HEK293 (cell line): ENCODE measurements around the gene ZFAND3.

Experiments
- CTCF ChIA-PET: fragments of 350-600 bp; formaldehyde crosslinking; extraction: SDS; loops from one replicate; lab custom pipeline; 2021; ENCODE audit warnings: antibody characterized with exemption; lab: Yijun Ruan, JAX
- POLR2A ChIA-PET: fragments of 300-600 bp; formaldehyde crosslinking; extraction: SDS; loops from one replicate; lab custom pipeline; 2020; ENCODE audit warnings: antibody characterized with exemption, inconsistent platforms; lab: Yijun Ruan, JAX
- H3K27ac ChIP-seq: fragments of 200-500 bp; sonication (Bioruptor generic); 2 replicates; pipeline ENCODE4 v1.5.1; 2014; ENCODE audit warnings: low read depth, low read length, control low read depth, inconsistent platforms; ENCODE audit errors: extremely low read depth
- H3K36me3 ChIP-seq, 2 experiments: fragments of 200-500 bp in 1 of 2; sonication (Bioruptor generic) in 1 of 2; 1 replicate in 1 of 2; 2 replicates in 1 of 2; pipeline ENCODE4 v1.5.1; 2014 to 2017; ENCODE audit warnings: inconsistent platforms in 2 of 2, low read length in 2 of 2; ENCODE audit not compliant: control insufficient read depth in 2 of 2, insufficient read depth in 1 of 2
- H3K4me1 ChIP-seq: fragments of 200-500 bp; sonication (Bioruptor generic); 2 replicates; pipeline ENCODE4 v1.5.1; 2014; ENCODE audit warnings: mild to moderate bottlenecking, low read length, inconsistent platforms; ENCODE audit not compliant: control insufficient read depth, insufficient read depth
- H3K4me3 ChIP-seq: 2 replicates; pipeline ENCODE4 v1.5.1; 2011; ENCODE audit warnings: low read depth, mild to moderate bottlenecking, control low read depth, low read length, moderate library complexity
- H3K9me3 ChIP-seq: fragments of 200-500 bp; sonication (Bioruptor generic); 2 replicates; pipeline ENCODE4 v1.5.1; 2014; ENCODE audit warnings: low read depth, low read length, inconsistent platforms; ENCODE audit not compliant: control insufficient read depth, insufficient read depth
- FEZF1 ChIP-seq: fragments of 450-650 bp; formaldehyde crosslinking; IDR thresholded peaks from 2 replicates; pipeline ENCODE4 v1.5.1; 2016; ENCODE audit warnings: missing biosample characterization, missing genetic modification characterization
- GLIS2 ChIP-seq: fragments of 450-650 bp; formaldehyde crosslinking; IDR thresholded peaks from 2 replicates; pipeline ENCODE4 v1.5.1; 2016; ENCODE audit warnings: missing biosample characterization, missing genetic modification characterization
- HOXD13 ChIP-seq: sonication (generic); formaldehyde crosslinking; IDR thresholded peaks from 2 replicates; pipeline ENCODE4 v1.8.0; 2022; ENCODE audit warnings: missing genetic modification reagents, borderline replicate concordance
- TRIM28 ChIP-seq: IDR thresholded peaks from 2 replicates; pipeline ENCODE4 v1.6.1; 2011; ENCODE audit warnings: low read length, control low read depth, borderline replicate concordance
- YY2 ChIP-seq: fragments of 450-650 bp; formaldehyde crosslinking; IDR thresholded peaks from 2 replicates; pipeline ENCODE4 v1.5.1; 2016; ENCODE audit warnings: missing biosample characterization, missing genetic modification characterization
- ZBTB7A ChIP-seq: fragments of 450-650 bp; formaldehyde crosslinking; IDR thresholded peaks from 2 replicates; pipeline ENCODE4 v1.5.1; 2016; ENCODE audit warnings: low read depth, missing biosample characterization, missing genetic modification characterization
- ZNF19 ChIP-seq: fragments of 450-650 bp; formaldehyde crosslinking; IDR thresholded peaks from 2 replicates; pipeline ENCODE4; 2016; ENCODE audit warnings: missing biosample characterization, missing genetic modification characterization, low read depth
- ZNF391 ChIP-seq: fragments of 450-650 bp; formaldehyde crosslinking; IDR thresholded peaks from 2 replicates; pipeline ENCODE4 v1.5.1; 2016; ENCODE audit warnings: low read depth, missing biosample characterization, missing genetic modification characterization, borderline replicate concordance
- ZNF423 ChIP-seq: fragments of 450-650 bp; formaldehyde crosslinking; IDR thresholded peaks from 2 replicates; pipeline ENCODE4 v1.5.1; 2016; ENCODE audit warnings: missing biosample characterization, missing genetic modification characterization
- ZNF426 ChIP-seq: fragments of 450-650 bp; formaldehyde crosslinking; IDR thresholded peaks from 2 replicates; pipeline ENCODE4 v1.5.1; 2017; ENCODE audit warnings: missing biosample characterization, missing genetic modification characterization, mild to moderate bottlenecking, inconsistent platforms, moderate library complexity
- ZNF529 ChIP-seq: fragments of 450-650 bp; formaldehyde crosslinking; IDR thresholded peaks from 2 replicates; pipeline ENCODE4 v1.5.1; 2017; ENCODE audit warnings: missing genetic modification characterization, missing biosample characterization; ENCODE audit not compliant: insufficient replicate concordance
- ZNF571 ChIP-seq: fragments of 450-650 bp; formaldehyde crosslinking; IDR thresholded peaks from 2 replicates; pipeline ENCODE4 v1.5.0; 2017; ENCODE audit warnings: missing biosample characterization, missing genetic modification characterization
- ZNF600 ChIP-seq: fragments of 450-650 bp; formaldehyde crosslinking; IDR thresholded peaks from 2 replicates; pipeline ENCODE4 v1.5.1; 2016; ENCODE audit warnings: missing biosample characterization, missing genetic modification characterization
- ZNF626 ChIP-seq: fragments of 450-650 bp; sonication (Bioruptor Pico); formaldehyde crosslinking; IDR thresholded peaks from 2 replicates; pipeline ENCODE4 v1.5.1; 2018; ENCODE audit warnings: missing biosample characterization, missing genetic modification characterization, inconsistent platforms
- ZNF660 ChIP-seq: fragments of 450-650 bp; IDR thresholded peaks from 2 replicates; pipeline ENCODE4 v1.5.1; 2018; ENCODE audit warnings: missing biosample characterization, mild to moderate bottlenecking, missing genetic modification characterization
- ZNF776 ChIP-seq: fragments of 450-650 bp; formaldehyde crosslinking; IDR thresholded peaks from 2 replicates; pipeline ENCODE4 v1.5.0; 2017; ENCODE audit warnings: missing biosample characterization, missing genetic modification characterization, borderline replicate concordance
- ZNF785 ChIP-seq: fragments of 450-650 bp; formaldehyde crosslinking; IDR thresholded peaks from 2 replicates; pipeline ENCODE4 v1.5.1; 2016; ENCODE audit warnings: missing biosample characterization, missing genetic modification characterization
- TF ChIP-seq, protein P1 (sequence below): fragments of 450-650 bp; formaldehyde crosslinking; IDR thresholded peaks from 2 replicates; pipeline ENCODE4 v1.5.1; 2016; ENCODE audit warnings: missing biosample characterization, missing genetic modification characterization
- TF ChIP-seq, protein P2 (sequence below): fragments of 450-650 bp; formaldehyde crosslinking; IDR thresholded peaks from 2 replicates; pipeline ENCODE4 v1.5.1; 2016; ENCODE audit warnings: missing biosample characterization, missing genetic modification characterization
- TF ChIP-seq, protein P3 (sequence below): fragments of 450-650 bp; formaldehyde crosslinking; IDR thresholded peaks from 2 replicates; pipeline ENCODE4 v1.5.1; 2016; ENCODE audit warnings: missing biosample characterization, missing genetic modification characterization
- TF ChIP-seq, protein P4 (sequence below): fragments of 450-650 bp; formaldehyde crosslinking; IDR thresholded peaks from 2 replicates; pipeline ENCODE4 v1.5.1; 2016; ENCODE audit warnings: missing biosample characterization, missing genetic modification characterization
- TF ChIP-seq, protein P5 (sequence below): fragments of 450-650 bp; formaldehyde crosslinking; IDR thresholded peaks from 2 replicates; pipeline ENCODE4 v1.5.1; 2016; ENCODE audit warnings: missing biosample characterization, missing genetic modification characterization
- TF ChIP-seq, protein P6 (sequence below): fragments of 450-650 bp; formaldehyde crosslinking; IDR thresholded peaks from 2 replicates; pipeline ENCODE4 v1.5.1; 2017; ENCODE audit warnings: missing biosample characterization, mild to moderate bottlenecking, missing genetic modification characterization, moderate library complexity

ZFAND3 gene

DNA sequence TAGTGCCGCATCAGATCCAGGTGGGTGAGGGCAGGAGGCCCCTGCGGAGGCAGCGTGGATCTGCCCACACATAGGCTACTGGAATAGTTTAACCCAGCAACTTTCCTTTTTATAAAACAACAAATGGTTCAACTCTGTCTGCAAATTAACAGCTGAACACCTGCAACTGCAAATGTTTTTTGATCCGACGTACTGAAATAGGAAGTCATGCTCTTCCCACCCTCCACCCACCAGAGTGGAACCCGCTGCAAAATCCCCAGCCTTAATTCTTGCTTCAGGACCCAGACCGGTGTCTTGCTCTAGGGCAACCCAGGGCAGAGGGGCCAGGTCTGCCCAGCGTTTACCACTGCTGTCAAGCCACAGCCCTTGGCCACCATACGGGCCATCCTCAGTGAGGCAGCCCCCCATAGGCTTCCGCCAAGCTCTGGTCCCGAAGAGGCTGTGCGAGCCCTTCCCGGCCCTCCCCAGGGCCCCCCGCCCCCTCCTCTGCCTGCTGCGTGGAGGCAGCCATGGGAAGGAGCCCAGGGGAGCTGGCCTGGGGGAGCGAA lies 334.3 kb downstream of the ZFAND3 start (continued):
- TF ChIP-seq, protein P1, sequence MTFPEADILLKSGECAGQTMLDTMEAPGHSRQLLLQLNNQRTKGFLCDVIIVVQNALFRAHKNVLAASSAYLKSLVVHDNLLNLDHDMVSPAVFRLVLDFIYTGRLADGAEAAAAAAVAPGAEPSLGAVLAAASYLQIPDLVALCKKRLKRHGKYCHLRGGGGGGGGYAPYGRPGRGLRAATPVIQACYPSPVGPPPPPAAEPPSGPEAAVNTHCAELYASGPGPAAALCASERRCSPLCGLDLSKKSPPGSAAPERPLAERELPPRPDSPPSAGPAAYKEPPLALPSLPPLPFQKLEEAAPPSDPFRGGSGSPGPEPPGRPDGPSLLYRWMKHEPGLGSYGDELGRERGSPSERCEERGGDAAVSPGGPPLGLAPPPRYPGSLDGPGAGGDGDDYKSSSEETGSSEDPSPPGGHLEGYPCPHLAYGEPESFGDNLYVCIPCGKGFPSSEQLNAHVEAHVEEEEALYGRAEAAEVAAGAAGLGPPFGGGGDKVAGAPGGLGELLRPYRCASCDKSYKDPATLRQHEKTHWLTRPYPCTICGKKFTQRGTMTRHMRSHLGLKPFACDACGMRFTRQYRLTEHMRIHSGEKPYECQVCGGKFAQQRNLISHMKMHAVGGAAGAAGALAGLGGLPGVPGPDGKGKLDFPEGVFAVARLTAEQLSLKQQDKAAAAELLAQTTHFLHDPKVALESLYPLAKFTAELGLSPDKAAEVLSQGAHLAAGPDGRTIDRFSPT (tag by site-specific recombination): no peak
- TF ChIP-seq ZNF776 (no peak), ZNF785 (tag by site-specific recombination) (no peak), ZNF571 (tag by site-specific recombination) (no peak)
- TF ChIP-seq, protein P2, sequence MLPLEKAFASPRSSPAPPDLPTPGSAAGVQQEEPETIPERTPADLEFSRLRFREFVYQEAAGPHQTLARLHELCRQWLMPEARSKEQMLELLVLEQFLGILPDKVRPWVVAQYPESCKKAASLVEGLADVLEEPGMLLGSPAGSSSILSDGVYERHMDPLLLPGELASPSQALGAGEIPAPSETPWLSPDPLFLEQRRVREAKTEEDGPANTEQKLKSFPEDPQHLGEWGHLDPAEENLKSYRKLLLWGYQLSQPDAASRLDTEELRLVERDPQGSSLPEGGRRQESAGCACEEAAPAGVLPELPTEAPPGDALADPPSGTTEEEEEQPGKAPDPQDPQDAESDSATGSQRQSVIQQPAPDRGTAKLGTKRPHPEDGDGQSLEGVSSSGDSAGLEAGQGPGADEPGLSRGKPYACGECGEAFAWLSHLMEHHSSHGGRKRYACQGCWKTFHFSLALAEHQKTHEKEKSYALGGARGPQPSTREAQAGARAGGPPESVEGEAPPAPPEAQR (tag by site-specific recombination): no peak
- TF ChIP-seq, all 188 proteins: peak for 0

DNA sequence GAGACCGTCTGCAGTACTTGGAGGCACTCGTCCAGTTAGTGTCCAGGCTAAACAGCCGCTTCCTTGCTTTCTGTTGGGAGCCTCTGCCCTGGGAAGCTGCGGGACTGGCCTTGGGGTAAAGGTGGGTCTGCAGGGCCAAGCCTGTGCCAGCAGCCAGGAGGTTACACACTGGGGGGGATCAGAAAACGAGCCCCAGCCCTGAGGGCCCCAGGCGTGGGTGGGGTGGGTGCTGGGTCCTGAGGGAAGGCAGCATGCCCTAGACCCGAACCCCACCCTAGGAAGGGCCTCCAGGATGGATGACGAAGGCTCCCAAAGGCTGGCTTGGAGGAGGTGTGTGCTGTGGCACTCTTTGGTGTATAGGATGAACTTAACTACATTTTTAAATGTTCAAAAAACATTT lies 335.2 kb downstream of the ZFAND3 start:
- POLR2A ChIA-PET: no interaction called here

DNA sequence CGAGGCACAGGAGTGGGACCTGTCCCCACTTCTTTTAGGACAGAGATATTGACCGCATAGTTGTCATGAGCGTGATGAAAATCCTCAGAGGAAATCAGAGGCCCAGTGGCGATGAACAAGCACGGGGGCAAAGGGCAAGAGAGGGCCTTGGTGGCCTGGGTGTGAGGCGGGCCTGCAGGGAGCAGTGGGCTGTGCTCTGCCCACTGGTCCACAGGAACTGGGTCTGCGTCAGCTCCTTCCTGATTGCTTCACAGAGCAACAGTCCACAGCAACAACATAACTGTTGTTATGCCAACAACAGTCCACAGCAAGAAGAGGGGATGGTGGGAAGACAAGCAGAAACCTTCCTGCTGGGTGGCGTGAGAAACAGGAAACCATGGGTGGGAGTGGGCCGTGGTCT lies 335.6 kb downstream of the ZFAND3 start:
- Histone ChIP-seq H3K36me3 (peaks cover 0 to 9% of the 10 kb centered on the region in 2 experiments; a peak in 1 of 3 replicates), H3K27ac (no peak overlapping the region), H3K4me1 (no peaks in the 10 kb centered on the region), H3K9me3 (no peaks in the 10 kb centered on the region)
- POLR2A ChIA-PET: no interaction called here
- TF ChIP-seq ZNF529 (tag by site-specific recombination) (no peak), ZNF19 (no peak), GLIS2 (tag by site-specific recombination) (no peak), TRIM28 (no peak), ZNF785 (tag by site-specific recombination) (no peak)
- TF ChIP-seq, protein P3, sequence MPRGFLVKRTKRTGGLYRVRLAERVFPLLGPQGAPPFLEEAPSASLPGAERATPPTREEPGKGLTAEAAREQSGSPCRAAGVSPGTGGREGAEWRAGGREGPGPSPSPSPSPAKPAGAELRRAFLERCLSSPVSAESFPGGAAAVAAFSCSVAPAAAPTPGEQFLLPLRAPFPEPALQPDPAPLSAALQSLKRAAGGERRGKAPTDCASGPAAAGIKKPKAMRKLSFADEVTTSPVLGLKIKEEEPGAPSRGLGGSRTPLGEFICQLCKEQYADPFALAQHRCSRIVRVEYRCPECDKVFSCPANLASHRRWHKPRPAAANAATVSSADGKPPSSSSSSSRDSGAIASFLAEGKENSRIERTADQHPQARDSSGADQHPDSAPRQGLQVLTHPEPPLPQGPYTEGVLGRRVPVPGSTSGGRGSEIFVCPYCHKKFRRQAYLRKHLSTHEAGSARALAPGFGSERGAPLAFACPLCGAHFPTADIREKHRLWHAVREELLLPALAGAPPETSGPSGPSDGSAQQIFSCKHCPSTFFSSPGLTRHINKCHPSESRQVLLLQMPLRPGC (tag by site-specific recombination): no peak
- TF ChIP-seq, protein P4, sequence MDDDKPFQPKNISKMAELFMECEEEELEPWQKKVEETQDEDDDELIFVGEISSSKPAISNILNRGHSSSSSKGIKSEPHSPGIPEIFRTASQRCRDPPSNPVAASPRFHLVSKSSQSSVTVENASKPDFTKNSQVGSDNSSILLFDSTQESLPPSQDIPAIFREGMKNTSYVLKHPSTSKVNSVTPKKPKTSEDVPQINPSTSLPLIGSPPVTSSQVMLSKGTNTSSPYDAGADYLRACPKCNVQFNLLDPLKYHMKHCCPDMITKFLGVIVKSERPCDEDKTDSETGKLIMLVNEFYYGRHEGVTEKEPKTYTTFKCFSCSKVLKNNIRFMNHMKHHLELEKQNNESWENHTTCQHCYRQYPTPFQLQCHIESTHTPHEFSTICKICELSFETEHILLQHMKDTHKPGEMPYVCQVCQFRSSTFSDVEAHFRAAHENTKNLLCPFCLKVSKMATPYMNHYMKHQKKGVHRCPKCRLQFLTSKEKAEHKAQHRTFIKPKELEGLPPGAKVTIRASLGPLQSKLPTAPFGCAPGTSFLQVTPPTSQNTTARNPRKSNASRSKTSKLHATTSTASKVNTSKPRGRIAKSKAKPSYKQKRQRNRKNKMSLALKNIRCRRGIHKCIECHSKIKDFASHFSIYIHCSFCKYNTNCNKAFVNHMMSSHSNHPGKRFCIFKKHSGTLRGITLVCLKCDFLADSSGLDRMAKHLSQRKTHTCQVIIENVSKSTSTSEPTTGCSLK (tag by site-specific recombination): no peak
- TF ChIP-seq, protein P5, sequence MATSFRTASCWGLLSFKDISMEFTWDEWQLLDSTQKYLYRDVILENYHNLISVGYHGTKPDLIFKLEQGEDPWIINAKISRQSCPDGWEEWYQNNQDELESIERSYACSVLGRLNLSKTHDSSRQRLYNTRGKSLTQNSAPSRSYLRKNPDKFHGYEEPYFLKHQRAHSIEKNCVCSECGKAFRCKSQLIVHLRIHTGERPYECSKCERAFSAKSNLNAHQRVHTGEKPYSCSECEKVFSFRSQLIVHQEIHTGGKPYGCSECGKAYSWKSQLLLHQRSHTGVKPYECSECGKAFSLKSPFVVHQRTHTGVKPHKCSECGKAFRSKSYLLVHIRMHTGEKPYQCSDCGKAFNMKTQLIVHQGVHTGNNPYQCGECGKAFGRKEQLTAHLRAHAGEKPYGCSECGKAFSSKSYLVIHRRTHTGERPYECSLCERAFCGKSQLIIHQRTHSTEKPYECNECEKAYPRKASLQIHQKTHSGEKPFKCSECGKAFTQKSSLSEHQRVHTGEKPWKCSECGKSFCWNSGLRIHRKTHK: no peak
- TF ChIP-seq, protein P6, sequence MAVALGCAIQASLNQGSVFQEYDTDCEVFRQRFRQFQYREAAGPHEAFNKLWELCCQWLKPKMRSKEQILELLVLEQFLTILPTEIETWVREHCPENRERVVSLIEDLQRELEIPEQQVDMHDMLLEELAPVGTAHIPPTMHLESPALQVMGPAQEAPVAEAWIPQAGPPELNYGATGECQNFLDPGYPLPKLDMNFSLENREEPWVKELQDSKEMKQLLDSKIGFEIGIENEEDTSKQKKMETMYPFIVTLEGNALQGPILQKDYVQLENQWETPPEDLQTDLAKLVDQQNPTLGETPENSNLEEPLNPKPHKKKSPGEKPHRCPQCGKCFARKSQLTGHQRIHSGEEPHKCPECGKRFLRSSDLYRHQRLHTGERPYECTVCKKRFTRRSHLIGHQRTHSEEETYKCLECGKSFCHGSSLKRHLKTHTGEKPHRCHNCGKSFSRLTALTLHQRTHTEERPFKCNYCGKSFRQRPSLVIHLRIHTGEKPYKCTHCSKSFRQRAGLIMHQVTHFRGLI: no peak
- TF ChIP-seq, all 188 proteins: peak for 0
- CTCF ChIA-PET: no interaction called here
- no peak overlapping the region for H3K4me3 ChIP-seq

More for the DNA sequence above, 335.2 kb downstream of the ZFAND3 start:
- peaks cover 0 to 9% of the 10 kb centered on the region in 2 experiments; a peak in 1 of 3 replicates for H3K36me3 ChIP-seq
- no peak overlapping the region for H3K4me3 ChIP-seq
- H3K9me3 ChIP-seq: no peaks in the 10 kb centered on the region
- no peak overlapping the region for H3K27ac ChIP-seq
- no peak for TF ChIP-seq ZBTB7A
- TF ChIP-seq ZNF600 (tag by site-specific recombination): no peak
- TF ChIP-seq ZNF391 (tag by site-specific recombination): no peak
- TF ChIP-seq, protein P1 (tag by site-specific recombination): no peak
- no peak for TF ChIP-seq ZNF626 (tag by site-specific recombination)
- no peak for TF ChIP-seq ZNF423 (tag by site-specific recombination)
- TF ChIP-seq ZNF426: no peak
- TF ChIP-seq FEZF1 (tag by site-specific recombination): no peak
- TF ChIP-seq YY2 (tag by site-specific recombination): no peak
- no peak for TF ChIP-seq ZNF660 (tag by site-specific recombination)
- no peak for TF ChIP-seq HOXD13 (CRISPR knock-in tag)
- TF ChIP-seq, all 188 proteins: peak for 0
- CTCF ChIA-PET: no interaction called here
- no peaks in the 10 kb centered on the region for H3K4me1 ChIP-seq
